Stimulated activated CD4-positive, alpha-beta T cell treated with anti-CD3 and anti-CD28 coated beads, Interleukin-12 subunit alpha, Interleukin-12 subunit beta, amount 100 ng/mL, for 4 hours (primary cell): ENCODE data around the gene MISP3.

Experiments
- DNase-seq: peaks from one replicate; pipeline ENCODE4 v3.0.0-alpha.2; 2020

Gene MISP3

DNA sequence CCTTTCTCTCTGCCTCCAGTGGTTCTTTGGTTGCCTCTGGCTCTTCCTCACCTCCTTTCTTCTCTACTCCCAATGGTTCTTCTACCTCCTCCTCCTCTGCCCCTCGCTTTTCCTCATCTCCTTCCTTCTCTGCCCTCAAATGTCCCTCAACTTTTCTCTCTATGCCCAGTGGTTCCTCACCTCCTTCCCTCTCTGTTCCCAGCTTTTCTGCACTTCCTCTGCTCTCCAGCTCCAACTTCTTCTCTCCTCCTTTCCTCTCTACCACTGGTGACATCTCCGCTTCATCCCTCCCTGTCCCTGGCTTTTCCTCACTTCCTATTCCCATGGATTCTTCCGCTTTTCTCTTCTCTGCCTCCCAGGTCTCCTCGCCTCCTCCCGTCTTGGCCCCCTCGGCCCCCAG, 18.5 kb upstream of the MISP3 start:
- DNase-seq: no peak

DNA sequence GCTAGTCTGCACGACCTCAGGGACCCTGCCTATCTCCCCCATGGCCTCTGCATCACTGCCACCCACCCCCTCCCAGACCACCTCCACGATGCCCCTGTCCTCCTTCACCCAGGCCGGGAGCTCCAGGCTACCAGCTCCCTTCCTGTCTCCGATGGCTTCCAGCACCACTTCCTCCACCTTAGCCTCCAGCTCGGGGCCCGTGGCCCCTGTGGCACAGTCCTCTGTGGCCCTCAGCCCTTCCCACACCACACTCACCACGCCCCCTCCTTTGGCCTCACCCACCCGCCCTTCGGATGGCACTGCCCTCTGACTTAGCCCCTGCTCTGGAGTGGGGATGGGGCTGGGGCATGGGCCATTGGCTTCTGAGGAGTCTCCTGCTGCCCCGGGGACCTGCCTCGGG, 17.9 kb upstream of the MISP3 start:
- DNase-seq: no peak

DNA sequence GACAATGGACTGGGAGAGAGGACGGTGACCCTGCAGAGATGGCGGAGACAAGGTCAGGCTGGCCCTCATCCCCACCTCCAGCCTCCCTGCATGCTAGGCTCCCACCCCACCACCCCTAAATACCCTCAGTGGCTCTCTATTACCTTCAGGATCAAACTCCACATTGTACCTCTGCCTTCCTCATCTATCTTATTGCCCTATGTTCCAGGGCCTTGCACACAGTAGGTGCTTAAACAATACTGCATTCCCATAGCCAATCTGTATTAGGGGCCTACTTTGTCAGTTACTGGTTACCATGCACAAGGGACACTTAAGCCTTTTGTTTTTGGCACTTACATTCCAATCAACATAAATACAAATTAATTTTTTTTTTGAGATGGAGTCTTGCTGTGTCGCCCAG, 17.2 kb upstream of the MISP3 start:
- DNase-seq: no peak

DNA sequence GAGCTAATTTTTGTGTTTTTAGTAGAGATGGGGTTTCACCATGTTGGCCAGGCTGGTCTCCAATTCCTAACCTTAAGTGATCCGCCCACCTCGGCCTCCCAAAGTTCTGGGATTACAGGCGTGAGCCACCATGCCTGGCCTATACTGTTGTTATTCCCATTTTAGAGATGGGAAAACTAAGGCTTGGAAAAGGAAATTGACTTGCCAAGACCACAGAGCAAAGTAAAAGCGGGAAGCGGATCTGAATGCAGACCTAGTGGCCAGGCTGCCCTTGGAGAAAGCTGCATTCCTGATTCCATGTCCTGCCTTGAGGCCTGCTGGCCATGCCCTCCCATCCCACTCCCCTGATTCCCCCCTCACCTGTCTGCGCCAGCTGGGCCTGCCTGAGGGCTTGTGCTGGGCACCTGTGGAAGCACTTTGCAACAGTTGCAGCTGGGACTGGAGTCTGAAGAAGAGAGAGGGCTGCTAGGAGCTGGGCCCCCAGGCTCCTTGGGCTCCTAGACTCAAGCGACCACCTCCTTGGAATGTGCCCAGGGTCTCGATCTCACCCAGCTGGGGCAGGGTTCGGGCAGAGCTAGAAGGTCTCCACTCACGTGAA, 16.4 kb upstream of the MISP3 start:
- DNase-seq: no peak

DNA sequence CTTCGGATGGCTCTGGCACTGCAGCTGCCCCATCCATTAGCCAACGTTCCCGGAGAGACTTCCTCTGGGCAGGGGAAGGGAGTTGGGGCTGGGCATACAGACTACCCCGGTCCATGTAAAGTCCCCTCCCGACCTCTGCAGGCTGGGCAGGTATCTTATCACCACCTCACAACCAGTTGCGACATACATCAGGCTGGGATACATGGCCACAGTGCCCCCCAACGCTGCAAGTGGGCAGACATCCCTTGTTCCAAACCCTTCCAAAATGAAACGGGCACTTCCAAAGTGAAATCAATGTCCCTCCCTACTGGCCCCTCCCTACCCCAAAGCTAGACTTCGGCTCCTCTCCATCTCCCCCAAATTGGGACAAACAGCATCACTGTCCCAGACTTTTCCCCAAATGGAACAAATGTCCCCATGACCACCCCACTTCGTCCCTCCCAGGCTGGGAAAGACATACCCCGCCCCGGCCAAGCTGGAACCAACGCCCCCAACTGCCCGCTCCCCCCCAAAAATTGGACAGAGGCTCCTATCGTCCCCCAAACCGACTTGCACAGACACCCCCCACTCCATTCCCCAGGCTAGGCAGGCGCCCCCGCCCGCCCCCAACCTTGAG, 15.7 kb upstream of the MISP3 start:
- no peak for DNase-seq

DNA sequence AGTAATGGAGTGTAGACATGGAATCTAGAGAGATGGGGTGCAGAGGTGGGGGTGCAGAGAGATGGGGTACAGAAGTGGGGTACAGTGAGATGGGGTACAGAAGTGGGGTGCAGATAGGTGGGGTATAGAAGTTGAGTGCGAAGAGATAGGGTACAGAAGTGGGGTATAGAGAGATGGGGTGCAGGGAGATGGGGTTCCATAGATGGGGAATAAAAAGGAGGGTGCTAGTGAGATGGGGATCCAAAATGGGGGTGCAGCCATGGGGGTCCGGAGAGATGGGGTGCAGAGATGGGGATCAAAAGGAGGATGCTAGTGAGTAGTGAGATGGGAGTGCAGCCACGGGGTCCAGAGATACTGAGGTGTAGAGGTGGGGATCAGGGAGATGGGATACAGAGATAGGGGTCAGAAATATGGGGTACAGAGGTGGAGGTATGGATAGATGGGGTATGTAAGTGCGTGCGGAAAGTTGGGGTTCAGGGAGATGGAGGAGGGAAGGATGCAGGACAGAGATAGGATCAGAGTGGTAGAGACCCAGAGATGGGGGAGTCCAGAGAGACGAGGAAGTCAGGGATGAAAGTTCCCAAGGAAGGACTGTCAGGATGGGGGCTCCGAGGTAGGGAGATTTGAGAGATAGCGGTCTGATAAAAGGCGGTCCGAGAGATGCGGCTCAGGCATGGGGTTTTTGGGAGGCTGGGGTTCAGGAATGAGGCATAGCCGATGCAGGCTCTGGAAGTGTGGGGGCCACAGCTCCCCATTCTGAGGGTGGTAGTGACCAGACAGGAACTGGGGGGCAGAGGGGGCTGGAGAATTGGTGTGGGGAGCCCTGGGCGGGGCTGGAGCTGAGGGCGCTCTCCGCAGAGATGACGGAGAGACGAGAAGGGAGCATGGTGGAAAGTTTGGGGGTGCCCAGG, 14.1 kb upstream of the MISP3 start:
- no peak for DNase-seq

DNA sequence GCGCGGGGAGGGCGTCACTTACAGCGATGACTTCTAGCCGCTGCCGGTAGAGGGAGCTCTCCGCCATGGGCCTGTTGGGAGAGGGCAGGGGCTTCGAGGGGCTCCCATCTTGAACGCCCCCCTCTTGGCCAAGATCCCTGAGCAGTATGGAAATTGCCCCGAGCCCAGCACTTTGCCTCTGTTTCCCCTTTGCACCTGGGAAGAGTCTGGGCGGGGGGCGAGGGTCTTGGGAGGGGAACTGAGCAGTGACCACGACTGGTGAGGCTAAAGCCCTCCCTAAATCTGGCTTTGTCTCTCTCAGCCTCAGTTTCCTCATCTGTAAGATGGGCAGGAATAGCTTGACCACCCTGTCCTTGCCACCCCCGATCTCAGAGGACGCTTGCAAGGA, 13.5 kb upstream of the MISP3 start:
- DNase-seq: peak; percentile 51

DNA sequence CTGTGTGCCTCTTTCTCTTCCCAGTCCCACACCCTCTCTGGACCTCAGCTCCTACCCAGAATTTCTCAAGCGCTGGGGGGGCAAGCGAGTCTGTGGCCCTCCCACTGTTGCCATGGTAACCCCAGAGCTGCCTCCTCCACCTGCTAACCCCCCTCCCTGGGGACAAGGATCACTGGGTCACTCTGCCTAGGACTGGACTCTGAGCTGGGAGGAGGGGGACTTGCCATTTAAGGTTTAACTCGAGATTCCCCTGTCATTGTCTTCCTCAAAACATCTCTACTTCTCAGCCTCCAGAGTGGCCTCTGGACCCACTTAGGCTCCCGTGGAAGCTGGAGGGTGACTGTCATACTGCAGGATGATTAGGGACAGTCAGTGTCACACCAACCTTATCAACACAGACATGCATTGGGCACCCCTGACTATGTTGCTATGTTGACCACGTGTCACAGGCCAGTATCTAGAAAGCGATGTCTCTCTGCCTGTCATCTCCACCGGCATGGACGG, 12.9 kb upstream of the MISP3 start:
- no peak for DNase-seq

DNA sequence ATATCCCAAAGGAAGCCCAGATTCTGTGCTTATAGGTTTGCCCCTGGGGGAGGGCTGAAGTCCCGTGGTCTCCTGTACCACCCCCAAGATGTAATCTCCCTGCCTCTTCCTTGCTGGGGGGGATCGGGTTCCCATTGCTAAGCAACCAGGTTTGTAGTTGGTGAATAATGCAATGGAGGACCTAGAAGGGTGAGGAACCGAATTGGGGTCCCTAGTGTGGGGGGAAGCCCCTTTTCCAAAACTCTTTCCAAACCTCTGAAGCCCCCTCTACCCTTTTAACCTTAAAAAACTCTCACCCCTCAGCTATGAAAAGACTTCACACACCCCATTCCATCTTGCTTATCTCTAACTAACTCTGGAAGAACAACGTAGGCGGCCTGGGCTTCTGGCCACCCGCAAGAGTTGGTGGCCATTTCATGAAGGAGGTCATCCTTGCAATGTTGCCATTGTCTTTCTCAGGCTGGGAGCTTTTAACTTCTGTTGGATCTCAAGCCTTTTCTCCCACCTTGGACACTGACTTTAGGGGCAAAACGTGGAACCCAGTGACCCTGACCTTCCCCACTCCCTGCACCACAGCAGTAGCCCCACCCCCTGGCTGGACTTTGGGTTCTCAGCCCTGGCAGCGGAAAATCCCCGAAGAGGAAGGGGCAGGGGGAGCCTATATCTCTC, 11.4 kb upstream of the MISP3 start:
- DNase-seq: no peak

DNA sequence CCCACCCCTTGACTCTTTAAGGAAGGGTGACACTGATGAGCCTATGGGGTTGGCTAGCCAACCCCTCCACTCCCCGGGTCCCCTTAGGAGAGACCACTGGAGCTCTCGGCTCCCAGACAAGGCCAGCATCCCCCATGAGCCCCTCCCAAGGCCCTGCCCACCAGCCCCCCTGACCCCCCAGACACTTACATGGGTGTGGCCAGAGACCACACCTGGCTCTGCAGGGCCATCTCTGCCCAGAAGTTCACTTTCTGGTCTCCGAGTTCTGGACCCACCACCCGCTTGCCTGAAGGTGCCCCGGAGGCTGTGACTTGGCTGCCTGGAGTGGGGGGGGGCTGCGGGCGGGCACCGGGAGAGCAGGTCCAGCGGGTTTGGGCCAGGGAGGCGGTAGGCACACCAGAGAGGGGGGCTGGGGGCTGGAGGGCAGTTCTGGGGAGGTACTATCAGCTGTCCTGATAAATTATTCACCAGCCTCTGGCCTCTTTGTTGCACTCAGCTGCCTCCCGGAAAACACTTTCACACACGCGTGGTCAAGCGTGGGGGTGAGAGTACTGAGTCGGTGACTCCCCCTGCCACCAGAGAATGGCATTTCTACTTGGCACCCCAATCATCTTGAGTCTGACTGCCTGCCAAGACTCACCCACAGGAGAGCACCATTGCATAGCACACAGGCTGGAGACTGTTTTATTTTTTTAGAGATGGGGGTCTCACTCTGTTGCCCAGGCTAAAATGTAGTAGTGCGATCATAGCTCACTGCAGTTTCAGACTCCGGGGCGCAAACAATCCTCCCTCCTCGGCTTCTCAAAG, 10.6 kb upstream of the MISP3 start, which contains the start of gene PALM3:
Gene PALM3, minus strand, starts transcription at position 326 of the 807 bp plus-strand sequence. Its CDS starts 96 bp downstream, at position 230.
- no peak for DNase-seq

DNA sequence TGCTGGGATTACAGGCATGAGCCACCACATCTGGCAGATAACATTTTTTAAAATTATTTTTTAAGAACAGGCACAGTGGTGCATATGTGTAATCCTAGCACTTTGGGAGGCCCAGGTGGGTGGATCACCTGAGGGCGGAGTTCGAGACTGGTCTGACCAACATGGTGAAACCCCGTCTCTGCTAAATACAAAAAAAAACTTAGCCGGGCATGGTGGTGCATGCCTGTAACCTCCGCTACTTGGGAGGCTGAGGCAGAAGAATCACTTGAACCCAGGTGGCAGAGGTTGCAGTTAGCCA, 10.1 kb upstream of the MISP3 start:
- no peak for DNase-seq

DNA sequence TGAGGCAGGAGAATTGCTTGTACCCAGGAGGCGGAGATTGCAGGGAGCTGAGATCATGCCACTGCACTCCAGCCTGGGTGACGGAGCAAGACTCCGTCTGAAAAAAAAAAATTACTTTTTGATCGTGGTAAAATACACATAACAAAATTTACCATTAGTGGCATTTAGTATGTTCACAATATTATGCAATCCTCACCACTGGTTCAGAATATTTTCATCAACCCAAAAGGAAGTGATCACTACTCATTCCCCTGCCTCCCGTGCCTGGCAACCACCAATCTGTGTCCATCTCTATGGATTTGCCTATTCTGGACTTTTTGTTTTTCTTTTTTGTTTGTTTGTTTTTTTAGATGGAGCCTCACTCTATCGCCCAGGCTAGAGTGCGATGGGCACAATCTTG, 9.5 kb upstream of the MISP3 start:
- DNase-seq: no peak

DNA sequence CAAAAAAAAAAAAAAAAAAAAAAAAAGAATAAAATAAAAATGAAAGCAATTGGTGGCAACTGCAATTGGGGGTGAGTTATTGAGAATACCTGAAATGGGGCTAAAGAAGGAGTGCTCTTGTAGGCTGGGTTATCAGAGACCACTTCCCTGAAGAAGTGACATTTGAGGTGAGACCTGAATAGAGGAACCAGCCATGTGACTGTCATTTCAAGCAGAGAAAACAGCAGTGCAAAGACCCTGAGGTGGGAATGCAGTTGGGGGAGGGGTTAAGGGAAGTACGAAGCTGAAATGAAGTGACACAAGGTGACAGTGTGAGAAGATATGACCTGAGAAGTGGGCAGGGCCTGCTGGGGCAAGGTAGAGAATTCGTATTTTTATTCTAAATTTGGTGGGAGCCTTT, 6.5 kb upstream of the MISP3 start:
- DNase-seq: no peak

DNA sequence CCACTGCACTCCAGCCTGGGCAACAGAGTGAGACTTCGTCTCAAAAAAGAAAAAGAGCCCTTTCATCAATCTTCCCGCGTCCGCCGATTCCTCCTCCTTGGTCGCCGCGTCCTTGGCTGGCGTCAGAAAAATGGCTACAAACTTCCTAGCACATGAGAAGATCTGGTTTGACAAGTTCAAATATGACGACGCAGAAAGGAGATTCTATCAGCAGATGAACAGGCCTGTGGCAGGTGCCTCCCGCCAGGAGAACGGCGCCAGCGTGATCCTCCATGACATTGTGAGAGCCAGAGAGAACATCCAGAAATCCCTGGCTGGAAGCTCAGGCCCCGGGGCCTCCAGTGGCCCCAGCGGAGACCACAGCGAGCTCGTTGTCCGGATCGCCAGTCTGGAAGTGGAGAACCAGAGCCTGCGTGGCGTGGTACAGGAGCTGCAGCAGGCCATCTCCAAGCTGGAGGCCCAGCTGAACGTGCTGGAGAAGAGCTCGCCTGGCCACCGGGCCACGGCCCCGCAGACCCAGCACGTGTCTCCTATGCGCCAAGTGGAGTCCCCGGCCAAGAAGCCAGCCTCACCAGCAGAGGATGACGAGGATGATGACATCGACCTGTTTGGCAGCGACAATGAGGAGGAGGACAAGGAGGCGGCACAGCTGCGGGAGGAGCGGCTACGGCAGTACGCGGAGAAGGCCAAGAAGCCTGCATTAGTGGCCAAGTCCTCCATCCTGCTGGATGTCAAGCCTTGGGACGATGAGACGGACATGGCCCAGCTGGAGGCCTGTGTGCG, 2.1 kb upstream of the MISP3 start:
- DNase-seq: no peak

DNA sequence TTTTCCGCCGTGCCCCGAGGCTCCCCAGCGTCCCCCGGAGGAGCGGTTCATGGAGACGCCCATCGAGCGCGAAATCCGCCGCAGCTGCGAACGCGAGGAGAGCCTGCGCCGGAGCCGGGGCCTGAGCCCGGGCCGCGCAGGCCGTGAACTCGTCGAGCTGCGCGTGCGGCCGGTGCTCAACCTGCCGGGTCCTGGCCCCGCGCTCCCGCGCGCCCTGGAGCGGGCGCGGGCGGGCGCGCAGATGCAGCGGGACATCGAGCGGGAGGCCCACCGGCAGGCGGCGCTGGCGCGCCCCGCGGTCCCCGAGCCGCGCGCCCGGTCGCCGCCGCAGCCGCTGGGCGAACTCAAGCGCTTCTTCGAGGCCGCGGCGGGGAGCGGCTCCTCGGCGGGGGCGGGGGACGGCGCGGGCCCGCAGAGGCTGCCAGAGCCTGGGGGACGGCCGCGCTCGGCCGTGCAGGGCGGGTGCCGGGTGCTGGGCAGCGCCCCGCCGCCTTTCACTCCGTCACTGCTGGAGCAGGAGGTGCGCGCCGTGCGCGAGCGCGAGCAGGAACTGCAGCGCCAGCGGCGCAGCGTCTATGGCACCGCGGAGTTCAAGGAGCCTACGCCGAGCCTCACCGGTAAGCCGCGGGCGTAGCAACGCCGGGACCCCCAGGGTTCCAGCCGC, 807 bp downstream of the MISP3 start:
- peak; percentile 77 for DNase-seq

DNA sequence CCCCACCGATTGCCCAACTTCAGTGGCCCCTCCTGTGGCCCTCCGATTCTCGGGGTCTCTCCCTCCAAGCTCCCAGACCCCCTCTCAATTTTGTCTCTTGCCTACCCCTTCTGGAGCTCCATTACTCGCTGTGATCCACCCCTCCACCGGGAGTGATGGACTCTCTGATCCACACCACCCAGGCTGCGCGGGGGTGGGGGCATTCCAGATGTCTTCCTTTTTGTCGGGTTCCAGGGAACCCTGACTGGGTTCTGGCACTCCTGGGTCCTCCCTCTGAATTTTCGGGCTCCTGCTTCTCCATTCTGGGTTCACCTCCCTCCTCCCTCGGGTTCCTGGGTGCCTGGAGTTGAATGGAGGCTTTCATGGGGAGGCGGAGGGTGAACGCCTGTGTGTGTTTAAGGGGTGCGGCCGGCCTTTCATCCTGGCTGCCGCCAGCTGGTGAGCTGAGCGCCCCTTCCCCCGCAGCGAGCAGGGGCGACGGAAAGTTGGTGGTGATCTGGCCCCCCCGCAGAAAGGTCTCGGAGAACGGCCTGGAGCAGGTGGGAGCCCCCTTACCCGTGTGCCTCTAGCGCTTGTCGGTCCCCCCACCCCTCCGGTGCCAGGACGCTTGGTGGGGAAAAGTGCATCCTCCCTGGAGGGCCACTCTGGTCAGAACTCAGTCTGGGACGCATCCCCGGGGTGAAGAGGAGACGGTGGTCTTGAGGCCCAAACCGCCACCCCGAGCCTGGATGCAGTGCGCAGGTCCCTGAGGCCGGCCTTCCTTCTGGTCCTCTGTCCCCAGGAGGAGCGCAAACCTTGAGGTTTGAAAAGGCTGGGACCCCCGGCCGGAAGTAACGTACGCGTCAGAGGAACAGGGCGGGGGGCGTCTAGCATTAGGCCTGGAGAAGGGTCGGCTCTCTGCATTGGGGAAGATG, 1.6 kb downstream of the MISP3 start:
- no peak for DNase-seq

DNA sequence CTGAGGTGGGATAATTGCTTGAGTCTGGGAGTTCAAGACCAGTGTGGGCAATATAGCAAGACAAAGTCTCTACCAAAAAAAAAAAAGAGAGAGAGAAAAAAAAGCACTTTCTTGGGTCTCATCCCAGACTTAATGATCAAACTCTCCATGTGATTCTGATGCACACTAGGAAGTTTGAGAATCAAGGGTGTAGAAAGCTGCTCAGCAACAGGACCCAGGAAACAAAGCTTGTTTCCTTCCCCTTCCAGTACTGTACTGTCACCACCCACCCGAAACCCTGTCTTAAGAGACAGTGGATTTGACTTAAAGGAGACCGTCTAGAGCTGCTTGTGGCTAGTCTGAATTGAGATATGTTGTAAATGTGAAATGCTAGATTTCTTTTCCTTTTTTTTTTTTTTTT, 5.8 kb downstream of the MISP3 start:
- DNase-seq: no peak

DNA sequence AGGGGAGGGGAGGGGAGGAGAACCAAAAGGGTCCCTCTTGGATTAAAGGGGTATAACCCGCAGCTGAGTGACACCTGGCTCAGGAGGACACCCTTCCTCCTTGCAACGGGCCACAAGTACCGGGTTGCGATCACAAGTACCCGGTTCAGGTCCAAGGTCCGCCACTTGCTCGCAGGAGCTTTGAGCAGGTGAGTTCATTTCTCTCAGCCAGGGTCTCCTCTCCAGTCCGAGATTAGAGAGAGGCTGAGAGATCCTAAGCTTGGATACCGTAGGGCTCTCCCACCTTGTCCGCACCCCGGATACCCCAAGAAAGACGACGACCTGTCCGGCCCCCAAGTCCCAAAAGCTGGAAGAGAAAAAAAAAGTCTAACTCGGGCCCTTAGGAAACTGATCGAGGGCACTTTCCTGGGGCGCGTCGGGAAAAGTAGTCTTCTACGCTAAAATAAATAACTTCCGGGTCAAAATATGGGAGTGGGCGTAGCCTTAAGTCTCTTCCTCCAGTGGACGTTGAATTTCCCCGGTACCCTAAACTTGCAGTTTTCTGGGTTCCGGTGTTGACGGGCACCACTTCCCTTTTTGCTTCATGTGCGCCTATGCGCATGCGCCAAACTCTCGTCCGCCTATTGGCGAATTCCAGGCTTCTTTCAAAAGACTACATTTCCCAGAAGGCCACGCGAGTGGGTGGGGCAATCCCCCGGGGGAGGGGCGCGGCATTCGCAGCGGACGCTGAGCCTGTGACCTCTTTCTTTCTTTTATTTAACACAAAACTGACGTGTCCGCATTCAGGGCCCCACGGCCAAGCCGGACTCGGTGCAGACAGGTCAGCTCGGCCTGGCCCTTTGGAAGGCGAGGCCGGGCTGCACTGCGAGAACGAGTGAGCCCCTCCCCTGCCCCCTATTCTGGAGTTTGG, 8.6 kb downstream of the MISP3 start:
- peak; percentile 97 for DNase-seq
